HS-5 (cell line): ENCODE measurements around the gene SLC25A2.
"Not testable (repeated sequence)": the region's sequence is repeated elsewhere in the genome, so short reads cannot be mapped to it uniquely, and the experiment has no call there.

ENCODE experiments used
- DNase-seq: peaks from one replicate; pipeline ENCODE4 v3.0.0-alpha.2; 2012; ENCODE audit warnings: low read depth

Gene SLC25A2

DNA sequence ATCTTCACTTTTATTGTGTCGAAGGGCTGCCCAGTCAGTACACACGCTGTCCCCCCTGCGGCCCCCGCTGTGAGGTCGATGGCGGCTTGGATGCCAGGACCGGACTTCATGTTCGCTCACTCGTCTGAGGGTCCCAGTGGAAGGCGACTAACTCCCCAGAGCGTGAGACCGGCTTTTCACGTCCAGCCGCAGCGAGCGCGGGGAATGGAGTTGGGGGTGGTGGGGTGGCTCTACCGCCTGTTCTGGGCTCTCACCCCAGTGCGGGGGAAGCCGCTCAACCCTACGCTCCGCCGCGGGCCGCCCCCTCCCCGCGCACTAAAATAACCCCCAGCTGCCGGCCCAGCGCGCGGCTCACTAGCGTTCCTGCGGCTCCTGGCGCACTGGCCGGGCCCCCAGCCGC lies at the start of gene SLC25A2:
Gene SLC25A2 (minus strand): TSS at position 294 of the 400 bp plus-strand sequence. CDS start 184 bp downstream, at position 110.
- DNase-seq: no peak

DNA sequence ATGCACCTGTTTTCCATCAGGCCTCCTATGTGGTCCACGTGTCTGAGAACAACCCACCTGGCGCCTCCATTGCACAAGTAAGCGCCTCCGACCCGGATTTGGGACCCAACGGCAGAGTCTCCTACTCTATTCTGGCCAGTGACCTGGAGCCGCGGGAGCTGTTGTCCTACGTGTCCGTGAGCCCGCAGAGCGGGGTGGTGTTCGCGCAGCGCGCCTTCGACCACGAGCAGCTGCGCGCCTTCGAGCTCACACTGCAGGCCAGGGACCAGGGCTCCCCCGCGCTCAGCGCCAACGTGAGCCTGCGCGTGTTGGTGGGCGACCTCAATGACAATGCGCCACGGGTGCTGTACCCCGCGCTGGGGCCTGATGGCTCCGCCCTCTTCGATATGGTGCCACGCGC lies 47.7 kb upstream of the SLC25A2 start:
- no peak for DNase-seq

DNA sequence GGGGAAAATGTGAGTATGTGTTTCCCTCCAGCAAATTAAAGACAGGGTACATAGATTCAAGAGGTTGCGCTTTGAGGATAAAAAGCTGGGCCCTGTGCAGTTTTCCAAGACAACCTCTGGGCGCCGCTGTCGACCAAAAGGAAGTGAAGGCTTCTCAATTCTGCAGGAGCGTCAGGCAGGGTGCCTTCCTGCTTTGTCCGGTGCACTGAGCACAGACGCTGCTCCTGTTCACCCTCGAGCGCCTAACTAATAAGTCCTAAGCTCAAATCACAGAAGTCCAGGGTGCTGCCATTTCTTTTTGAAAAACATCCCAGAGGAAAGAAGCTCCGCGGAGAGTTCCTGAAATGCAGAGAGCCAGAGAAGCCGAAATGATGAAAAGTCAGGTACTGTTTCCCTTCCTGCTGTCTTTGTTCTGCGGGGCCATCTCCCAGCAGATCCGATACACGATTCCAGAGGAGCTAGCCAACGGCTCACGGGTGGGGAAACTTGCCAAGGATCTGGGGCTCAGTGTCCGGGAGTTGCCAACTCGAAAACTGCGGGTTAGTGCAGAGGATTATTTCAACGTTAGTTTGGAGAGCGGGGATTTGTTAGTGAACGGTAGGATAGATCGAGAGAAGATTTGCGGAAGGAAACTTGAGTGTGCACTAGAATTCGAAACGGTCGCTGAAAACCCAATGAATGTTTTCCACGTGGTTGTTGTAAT lies 46.2 kb upstream of the SLC25A2 start, which contains the start of gene PCDHGB1:
Gene PCDHGB1 (plus strand): TSS at position 183 of the 703 bp plus-strand sequence. CDS start 162 bp downstream, at position 345.
- no peak for DNase-seq

DNA sequence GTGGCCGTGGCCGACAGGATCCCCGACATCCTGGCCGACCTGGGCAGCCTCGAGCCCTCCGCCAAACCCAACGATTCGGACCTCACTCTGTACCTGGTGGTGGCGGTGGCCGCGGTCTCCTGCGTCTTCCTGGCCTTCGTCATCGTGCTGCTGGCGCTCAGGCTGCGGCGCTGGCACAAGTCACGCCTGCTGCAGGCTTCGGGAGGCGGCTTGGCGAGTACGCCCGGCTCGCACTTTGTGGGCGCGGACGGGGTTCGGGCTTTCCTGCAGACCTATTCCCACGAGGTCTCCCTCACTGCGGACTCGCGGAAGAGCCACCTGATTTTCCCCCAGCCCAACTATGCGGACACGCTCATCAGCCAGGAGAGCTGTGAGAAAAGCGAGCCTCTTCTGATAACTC lies 42.2 kb upstream of the SLC25A2 start:
- not testable (repeated sequence) for DNase-seq

DNA sequence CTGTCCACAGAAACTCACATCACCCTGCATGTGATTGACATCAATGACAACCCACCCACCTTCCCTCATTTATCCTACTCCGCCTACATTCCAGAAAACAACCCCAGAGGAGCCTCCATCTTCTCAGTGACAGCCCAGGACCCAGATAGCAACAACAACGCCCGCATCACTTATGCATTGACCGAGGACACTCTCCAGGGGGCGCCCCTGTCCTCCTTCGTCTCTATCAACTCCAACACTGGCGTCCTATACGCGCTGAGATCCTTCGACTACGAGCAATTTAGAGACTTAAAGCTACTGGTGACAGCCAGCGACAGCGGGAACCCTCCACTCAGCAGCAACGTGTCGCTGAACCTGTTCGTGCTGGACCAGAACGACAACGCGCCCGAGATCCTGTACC lies 41.5 kb upstream of the SLC25A2 start:
- DNase-seq: no peak

DNA sequence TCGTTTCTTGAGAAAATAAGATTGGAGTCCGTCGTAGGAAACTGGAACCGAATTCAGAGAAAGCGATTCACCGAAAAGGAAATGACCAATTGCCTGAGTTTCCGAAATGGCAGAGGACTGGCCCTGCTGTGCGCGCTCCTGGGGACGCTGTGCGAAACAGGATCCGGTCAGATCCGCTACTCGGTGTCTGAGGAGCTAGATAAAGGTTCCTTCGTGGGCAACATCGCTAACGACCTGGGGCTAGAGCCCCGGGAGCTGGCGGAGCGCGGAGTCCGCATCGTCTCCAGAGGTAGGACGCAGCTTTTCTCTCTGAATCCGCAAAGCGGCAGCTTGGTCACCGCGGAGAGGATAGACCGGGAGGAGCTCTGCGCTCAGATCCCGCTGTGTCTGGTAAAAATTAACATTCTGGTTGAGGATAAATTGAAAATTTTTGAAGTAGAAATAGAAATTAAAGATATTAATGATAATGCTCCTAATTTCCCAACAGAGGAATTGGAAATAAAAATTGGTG lies 40.2 kb upstream of the SLC25A2 start:
- DNase-seq: no peak

DNA sequence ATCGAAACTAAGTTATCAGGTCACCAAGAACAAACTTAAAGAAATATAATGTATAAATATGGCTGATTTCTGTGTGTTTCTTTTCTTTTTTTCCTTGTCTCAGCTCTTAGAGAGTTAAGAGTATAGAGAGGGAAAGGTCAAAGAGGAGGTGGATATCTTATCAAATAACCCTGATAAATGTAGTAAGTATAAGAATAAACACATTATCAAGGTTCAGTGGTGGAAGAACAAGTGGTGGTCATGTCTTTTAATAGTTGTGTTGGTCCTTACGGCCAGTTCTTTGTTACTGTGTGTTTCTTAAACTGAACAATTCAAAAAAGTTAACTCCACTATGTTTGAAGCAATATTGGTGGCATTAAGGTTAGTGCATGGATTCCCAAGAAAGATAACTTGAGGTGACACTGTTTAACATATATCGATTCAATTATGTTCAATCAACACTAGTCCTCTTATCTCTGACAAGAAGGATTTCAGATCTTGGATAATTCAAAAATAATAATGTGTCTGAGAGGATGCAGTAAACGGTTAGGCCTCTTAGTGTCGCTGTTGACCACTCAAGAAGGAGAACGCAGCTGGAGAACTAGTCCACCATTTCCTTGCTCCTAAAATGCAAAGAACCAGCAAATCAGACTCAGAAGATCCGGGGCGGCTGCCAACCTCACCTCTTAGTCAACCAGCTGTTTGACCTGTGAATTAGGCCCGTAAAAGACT lies 39.5 kb upstream of the SLC25A2 start, which contains the start of gene PCDHGA3:
Gene PCDHGA3 (plus strand): TSS at position 588 of the 711 bp plus-strand sequence. CDS start 205 bp downstream, outside the sequence.
- no peak for DNase-seq

DNA sequence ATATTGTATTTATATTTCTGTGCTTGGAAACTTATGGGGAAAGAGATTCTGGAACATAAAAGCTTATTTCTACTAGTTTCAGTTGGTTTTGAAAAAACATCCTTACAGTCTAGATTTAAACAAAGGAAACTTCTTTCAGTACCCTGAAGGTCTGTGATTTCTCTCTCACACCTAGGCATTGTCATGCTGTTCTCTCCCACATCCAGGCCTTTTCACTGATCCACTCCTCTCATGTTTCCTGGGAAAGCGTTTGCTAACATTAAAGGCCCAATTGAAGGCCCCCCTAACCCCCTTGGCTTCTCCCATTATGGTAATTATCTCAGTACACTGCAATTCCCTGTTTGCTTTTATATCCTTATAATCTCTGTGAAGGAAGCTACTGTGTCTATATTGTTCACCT lies 38.9 kb upstream of the SLC25A2 start:
- DNase-seq: no peak

DNA sequence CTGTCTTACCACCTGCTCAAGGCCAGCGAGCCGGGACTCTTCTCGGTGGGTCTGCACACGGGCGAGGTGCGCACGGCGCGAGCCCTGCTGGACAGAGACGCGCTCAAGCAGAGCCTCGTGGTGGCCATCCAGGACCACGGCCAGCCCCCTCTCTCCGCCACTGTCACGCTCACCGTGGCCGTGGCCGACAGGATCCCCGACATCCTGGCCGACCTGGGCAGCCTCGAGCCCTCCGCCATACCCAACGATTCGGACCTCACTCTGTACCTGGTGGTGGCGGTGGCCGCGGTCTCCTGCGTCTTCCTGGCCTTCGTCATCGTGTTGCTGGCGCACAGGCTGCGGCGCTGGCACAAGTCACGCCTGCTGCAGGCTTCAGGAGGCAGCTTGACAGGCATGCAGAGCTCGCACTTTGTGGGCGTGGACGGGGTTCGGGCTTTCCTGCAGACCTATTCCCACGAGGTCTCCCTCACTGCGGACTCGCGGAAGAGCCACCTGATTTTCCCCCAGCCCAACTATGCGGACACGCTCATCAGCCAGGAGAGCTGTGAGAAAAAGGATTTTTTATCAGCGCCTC lies 37.0 kb upstream of the SLC25A2 start:
- not testable (repeated sequence) for DNase-seq

DNA sequence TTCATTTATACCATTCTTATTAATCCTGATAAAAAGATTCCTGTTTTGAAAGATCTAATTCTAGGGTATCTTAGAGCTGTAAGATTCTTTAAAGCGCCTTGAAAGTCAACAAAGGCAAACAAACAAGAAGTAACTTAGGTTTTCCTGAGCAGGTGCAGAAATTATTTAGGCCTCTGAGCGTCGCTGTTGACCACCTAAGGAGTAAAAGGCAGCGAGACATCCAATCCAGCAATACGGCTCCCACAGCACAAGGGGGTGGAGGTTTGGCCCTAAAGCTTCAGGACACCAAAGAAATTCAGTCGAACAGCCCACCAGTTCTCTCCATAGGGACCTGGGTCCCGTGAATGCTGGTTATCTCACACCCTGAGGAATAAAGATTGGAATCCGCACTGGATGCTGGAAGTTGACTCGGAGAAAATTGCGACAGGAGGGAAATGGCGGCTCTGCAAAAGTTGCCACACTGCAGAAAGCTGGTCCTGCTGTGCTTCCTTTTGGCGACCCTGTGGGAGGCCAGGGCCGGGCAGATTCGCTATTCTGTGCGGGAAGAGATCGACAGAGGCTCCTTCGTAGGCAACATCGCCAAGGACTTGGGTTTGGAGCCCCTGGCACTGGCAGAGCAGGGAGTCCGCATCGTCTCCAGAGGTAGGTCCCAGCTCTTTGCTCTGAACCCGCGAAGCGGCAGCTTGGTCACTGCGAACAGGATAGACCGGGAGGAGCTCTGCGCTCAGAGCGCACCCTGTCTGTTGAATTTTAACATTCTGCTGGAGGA lies 34.9 kb upstream of the SLC25A2 start, which contains the start of gene PCDHGA2:
Gene PCDHGA2 (plus strand): TSS at position 223 of the 769 bp plus-strand sequence.
- no peak for DNase-seq

DNA sequence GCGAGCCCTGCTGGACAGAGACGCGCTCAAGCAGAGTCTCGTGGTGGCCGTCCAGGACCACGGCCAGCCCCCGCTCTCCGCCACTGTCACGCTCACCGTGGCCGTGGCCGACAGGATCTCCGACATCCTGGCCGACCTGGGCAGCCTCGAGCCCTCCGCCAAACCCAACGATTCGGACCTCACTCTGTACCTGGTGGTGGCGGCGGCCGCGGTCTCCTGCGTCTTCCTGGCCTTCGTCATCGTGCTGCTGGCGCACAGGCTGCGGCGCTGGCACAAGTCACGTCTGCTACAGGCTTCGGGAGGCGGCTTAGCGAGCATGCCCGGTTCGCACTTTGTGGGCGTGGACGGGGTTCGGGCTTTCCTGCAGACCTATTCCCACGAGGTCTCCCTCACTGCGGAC lies 28.7 kb upstream of the SLC25A2 start:
- not testable (repeated sequence) for DNase-seq

DNA sequence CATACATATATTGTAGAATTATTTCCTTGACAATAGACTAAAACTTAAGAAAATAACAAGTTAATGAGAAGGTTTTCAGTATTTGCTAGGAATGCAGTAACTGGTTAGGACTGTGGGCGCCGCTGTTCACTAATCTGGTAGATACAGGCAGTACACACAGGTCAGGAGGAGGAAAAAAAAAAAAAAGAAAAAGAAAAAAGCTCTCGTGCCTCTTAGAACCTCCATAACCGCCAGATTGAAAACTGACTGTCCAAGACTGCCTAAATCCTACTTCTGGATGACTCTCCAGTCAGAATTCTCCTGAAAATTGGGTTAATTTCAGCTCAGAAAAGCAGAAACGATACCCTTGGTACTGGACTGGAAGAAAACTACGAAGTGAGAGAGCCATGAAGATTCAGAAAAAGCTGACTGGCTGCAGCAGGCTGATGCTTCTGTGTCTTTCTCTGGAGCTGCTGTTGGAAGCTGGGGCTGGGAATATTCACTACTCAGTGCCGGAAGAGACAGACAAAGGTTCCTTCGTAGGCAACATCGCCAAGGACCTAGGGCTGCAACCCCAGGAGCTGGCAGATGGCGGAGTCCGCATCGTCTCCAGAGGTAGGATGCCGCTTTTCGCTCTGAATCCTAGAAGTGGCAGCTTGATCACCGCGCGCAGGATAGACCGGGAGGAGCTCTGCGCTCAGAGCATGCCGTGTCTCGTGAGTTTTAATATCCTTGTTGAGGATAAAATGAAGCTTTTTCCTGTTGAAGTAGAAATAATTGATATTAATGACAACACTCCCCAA lies 26.6 kb upstream of the SLC25A2 start, which contains the start of gene PCDHGA1:
Gene PCDHGA1 (plus strand): TSS at position 216 of the 782 bp plus-strand sequence.
- DNase-seq: peak; percentile 2

DNA sequence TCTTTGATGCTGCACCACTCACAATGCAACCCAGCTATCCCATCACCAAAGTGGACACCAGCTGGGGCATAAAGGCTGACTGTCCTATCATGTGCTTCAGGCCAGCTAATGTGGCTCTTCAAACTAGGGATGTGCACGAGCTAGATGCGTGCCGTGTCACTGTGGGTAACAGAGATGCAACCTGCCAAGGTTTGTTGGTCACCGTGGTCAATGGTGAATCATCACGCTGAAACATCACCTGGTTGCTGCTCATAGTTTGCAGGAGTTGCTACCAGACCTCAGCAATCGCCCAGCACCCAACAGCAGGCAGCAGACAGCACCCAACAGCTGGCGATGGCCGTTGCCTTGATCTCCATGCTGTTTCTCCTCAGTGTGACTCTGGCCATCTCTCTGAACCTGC lies 24.4 kb upstream of the SLC25A2 start:
- no peak for DNase-seq

DNA sequence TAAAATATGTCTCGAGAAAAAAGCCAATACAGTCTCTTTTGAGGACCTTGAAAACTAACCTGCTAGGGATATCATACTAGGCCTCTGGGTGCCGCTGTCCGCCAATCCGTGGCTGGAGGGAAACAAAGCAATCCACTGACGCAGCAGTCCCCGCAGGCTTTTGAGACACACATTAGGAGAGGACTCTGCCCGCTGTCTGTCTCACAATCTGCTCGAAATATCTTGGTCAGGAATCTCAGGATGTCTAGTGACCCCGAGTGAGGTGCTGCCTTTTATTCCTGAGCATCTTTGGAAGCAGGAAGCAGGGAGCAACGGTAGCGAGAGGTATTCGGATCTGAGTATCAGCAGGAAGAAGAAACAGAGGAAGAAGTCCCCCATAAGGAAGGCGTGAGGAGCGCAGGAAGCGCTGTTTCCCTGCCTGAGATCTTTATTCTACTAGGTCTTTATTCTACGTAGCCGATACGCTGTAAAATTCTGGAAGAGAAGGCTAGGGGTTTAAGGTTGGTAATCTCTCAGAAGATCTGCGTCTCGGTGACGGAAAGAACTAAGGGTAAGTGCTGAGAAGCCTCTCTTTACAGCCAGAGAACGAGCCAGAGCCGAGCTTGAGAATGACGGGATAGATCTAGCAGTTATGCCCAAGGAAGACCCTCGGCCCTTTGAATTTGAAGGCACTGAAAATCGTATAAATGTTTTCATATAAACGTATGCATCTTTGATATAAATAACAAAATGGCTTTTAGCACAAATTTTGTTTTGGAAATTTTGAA lies 22.4 kb upstream of the SLC25A2 start:
- no peak for DNase-seq

DNA sequence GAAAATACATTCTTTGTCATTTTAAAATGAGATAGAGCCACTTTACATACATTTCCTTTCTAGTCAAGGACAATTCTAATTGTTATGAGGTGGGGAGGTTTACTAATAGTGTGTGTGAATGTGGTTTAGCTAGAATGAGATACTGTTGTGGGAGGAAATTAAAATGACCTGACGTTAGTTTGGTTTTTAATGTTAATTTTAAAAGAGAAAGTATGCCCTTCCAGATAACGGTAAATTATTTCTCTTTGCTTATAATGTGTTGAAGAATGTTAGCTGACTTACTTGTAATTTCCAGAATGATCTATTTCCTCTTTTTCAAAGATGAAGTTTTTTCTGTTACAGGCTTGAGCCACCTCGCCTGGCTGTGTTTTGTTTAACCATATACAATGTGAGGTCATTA lies 18.4 kb upstream of the SLC25A2 start:
- no peak for DNase-seq

DNA sequence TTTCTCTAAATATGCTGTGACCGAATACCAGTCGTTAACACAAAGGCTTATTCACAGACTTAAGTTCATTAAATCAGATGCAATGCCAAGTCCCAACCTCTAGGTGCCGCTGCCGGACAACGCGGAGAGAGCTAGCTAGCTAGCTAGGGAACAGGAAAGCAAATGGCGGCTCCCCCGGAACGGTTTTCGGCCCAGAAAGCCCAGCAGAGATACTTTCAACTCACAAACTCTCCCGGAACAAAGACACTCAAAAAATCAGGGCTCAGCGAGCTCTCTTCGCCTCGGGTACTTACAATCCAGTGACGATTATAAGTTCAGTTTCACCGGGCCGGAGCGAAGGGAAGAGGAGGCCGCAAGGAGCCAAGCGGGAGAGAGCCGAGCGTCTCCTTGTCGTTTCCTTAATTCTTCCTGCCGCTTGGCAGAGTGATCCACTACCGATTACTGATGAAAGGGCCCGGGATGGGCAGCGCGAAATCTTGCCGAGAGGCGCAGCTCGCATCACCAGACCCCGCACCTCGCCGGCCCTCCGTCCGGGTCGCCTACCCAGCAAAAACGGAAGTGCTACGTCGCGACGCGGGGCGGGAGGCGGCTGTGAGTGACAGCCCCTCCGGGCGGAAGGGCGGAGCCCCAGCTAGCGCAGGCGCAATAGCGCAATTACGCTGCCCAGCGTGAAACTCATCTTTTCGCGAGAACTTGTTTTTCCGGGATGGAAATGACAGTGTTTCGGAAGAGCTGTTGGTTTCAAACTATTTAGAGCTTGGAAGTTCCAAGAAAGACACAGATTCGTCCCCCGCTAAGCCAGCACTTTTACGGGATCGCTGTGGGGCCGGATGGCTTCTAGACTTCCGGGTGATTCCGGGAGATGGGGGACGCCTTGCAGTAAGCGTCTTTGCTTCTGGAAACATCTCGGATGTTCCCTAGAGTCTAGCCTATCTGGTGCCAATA lies 16.6 kb upstream of the SLC25A2 start, which contains the start of gene TAF7:
Gene TAF7 (minus strand): TSS at position 560 of the 945 bp plus-strand sequence. CDS start 740 bp downstream, outside the sequence.
- peak; percentile 18 for DNase-seq

DNA sequence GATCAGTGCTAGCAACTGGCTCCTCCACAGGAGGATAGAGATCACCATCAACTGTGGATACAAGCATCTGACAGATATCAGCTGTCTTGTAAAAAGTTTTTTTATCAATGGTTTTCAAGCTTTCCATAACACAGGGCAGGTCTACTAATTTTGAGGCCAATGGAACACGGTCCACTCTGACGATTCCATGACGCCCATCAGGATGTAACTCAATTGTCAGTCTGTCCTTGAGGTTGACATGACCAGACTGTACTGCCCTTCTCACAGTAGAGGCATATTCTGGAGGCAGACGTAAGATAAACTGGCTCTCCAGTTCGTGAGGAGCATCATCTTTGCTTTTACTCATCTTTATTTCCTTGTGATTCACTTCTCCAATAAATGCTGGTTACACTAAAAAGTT lies 15.8 kb upstream of the SLC25A2 start:
- no peak for DNase-seq

DNA sequence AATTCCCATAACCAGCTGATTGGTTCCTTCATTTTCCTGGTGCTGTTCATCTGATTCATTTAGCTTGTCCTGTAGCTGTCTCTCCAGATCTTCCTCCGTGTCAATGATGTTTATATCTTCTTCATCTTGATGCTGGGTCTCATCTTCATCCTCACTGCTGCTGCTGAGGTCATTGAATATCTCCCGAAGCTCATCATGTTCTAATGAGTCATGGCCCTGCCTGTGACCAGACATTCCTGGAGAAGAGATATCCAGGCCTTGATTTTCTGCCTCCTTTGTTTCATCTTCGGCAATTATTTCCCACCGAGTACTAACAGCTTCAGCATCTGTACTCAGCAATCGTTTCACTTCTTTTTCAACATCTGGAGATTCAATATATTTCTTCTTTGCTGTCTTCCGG lies 15.4 kb upstream of the SLC25A2 start:
- DNase-seq: no peak

DNA sequence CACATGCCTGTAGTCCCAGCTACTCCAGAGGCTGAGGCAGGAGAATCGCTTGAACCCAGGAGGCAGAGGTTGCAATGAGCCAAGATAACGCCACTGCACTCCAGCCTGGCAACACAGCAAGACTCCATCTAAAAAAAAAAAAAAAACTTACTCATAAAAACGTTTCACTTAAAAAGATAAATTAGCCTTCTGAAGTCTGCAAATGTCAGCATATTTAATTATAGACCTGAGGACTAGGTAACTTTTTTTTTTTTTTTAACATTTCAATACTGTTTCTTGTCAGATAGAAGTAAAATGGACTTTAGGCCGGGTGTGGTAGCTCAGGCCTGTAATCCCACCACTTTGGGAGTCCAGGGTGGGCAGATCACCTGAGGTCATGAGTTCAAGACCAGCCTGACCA lies 13.1 kb upstream of the SLC25A2 start:
- DNase-seq: not testable (repeated sequence)
